ENCODE measurements around the gene C9orf85.

C9orf85 gene

DNA sequence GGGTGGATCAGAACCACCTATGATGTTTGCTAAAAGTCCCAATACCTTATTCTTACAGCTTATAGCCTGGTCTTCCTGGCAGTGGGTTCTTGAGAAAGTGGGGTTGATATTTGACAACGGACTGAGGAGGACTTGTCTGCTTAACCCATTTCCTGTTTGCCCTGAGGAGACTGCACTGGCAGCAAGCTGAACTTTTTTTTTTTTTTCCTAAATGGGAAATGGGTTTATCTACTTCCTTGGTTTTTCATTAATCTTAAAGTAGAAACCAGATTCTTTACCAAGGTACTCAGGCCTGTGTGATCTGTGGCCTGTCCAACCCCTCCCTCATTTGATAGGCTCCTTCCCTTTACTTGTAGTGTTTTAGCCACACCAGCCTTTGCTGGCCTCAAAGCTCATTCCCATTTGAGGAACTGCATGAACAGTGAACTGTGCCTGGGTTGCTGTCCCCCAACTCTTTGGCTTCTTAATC lies 101.9 kb downstream of the C9orf85 start:
- no peak for DNase-seq

DNA sequence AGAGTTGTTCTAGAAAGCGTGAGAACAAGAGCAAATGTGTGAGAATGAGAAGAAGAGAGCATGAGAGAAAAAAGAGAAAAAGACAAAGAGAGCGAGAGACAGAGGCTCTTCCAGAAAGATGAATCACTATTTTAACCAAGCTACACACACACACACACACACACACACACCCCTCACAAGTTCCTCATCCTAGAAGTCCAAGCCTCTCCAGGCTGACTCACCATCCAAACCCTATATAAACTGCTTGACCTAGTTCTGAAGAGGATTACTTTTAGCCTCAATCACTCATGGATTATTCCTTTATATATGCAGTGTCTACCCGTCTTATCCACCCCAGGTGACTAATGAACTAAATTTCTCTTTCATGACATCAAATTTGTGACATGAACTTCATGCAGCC lies 111.4 kb downstream of the C9orf85 start:
- peak; percentile 73 for DNase-seq
